ENCODE data around the gene CHST11.

The CHST11 gene

DNA sequence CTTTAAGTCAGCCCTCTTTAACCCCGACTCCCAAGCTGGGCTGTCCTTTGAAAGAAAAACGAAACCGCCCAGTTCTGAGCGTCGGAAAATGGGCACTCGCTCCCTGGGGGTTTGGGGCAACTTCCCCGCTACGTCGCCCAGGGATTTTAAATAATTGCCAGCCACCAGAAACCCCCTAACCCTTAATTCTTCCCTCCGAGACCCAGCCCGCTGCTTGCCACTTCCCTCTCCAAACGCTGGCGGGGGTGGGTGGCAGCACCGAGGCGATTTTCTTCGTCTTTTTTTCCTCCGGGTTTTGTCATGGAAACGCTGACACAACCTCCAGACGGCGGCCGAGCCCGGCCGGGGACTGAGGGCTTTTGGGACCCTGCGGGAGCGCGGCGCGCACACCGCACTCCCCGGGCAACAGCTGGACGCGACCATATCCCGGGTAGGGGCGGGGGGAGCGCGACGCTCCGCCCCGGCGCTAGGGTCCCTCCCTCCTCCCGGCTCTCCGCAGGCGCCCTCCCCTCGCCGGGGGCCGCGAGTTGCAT lies at the start of gene CHST11:
TSS of gene CHST11 (plus strand) at position 532 of the 533 bp plus-strand sequence.
- DNase-seq = peak; percentile 97
- in situ Hi-C loops (cut with MboI; ENCODE audit: low pct_unique_long_range_greater_than_20kb, low sequenced_read_pairs) = no loop called here

DNA sequence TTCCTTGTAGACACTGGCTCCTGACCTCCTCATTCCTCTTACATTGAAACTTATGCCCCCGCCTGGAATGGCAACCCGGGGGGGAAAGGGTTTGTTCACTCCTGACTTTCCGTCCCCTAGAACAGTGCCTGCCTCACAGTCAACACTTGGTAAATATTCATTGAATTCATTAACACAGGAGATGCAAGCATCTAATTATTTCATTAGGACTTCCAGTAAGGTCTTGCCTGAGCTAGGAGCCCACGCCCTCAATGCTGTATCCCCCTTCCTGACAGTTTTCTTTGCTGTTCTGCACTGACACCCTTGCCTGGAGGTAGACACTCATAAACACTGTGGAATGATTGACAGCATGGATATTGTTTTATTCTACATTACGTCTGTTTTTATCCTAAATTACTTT lies 49.3 kb upstream of the CHST11 start:
- in situ Hi-C loops (cut with MboI; ENCODE audit: low pct_unique_long_range_greater_than_20kb, low sequenced_read_pairs) = no loop called here
- no peak for DNase-seq

DNA sequence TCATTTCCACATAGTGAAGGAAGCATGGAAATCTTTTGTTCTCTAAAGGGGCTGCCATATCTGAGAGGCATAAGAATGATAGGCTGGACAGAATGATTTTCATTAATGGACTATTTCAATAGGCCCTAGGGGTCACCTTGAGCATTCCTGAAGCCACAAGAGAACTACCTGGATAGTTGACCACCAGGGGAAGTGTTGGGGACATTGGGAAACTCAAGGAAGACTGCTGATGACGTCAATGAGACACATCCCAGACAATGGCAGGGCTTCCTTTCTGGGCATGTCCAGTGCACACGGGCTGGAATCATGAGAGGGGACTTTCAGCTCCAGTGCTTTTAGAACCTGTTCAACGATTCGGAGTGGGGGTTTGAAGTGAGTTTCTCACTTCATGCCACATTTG lies 48.8 kb upstream of the CHST11 start:
- no peak for DNase-seq
- in situ Hi-C loops (cut with MboI; ENCODE audit: low pct_unique_long_range_greater_than_20kb, low sequenced_read_pairs) = no loop called here

DNA sequence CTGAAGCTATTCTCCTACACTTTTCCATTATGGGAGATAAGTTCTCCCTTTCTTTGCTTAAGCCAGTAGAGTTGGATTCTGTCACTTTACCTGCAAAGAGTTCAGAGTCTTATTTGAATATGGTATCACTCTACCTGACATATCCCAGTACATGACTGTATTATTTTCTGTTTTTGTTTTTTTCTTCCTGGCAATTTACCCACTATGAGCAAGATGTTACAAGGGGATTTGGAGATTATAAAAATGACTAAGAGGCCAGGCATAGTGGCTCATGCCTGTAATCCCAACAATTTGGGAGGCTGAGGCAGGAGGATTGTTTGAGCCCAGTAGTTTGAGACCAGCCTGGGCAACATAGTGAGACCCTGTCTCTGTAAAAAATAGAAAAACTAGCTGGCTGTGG lies 46.4 kb upstream of the CHST11 start:
- in situ Hi-C loops (cut with MboI; ENCODE audit: low pct_unique_long_range_greater_than_20kb, low sequenced_read_pairs) = no loop called here
- no peak for DNase-seq

DNA sequence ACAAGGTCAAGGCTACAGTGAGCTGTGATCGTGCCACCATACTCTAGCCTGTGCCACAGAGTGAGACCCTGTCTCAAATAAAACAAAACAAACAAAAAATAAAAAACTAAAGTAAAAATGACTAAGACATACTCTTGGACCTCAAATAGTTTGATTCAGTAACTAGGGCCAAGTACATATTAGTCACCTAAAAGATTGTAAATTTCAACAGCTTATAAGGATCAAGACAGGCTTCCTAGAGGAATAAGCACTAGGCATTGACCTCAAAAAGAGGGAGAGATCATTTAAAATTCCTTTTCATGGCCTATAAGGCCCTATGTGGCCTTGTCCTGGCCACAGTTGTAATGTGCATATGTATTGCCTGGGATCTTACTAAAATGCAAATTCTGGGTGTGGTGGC lies 46.0 kb upstream of the CHST11 start:
- in situ Hi-C loops (cut with MboI; ENCODE audit: low pct_unique_long_range_greater_than_20kb, low sequenced_read_pairs) = no loop called here
- no peak for DNase-seq

DNA sequence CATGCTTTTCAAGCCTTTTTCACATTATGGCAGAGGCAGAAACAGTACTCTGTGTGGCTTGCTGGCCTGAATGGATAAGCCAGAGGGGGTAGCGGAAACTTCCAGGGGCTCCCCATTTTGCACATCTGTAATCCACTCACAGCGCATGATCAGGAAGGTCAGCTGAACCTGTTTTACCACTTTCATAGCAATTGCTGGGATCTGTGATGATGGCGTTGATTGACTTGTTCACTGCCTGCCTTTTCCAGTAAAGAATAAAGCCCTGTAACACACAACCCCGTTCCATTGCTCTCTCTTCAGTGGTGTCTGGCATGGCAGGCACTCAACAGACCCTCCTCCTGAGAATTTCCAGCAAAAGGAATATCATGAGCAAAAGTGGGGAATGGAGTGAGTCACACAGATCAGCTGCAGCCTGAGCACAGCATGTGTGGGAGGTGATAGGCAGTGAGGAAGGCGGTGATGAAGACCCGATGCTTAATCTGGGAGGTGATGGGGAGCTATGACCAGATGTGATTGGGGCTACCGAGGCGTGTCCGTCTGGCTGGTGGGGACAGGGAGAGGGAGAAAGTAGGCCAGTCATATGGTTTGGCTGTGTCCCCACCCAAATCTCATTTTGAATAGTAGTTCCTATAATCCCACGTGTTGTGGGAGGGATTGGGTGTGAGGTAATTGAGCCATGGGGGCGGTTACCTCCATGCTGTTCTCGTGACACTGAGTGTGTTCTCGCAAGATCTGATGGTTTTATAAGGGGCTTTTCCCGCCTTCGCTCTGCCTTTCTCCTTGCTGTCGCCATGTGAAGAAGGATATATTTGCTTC lies 44.7 kb upstream of the CHST11 start:
- in situ Hi-C loops (cut with MboI; ENCODE audit: low pct_unique_long_range_greater_than_20kb, low sequenced_read_pairs) = no loop called here
- no peak for DNase-seq

DNA sequence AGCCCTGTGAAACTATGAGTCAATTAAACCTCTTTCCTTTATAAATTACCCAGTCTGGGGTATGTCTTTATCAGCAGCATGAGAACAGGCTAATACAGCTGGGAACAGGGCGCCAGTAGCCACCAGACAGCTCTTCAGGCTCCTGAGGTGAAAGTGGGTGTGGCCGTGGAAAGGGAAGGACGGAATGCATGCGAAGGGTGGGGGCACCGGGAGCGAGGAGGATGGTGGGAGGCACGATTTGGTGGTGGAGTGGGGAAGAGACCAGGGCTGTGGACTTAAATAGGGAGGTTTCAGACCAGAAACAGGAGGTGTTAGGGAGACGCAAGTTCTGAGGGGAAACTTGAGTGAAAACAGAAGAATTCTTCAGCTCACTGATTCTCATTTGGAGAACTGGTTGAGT lies 44.1 kb upstream of the CHST11 start:
- DNase-seq = no peak

DNA sequence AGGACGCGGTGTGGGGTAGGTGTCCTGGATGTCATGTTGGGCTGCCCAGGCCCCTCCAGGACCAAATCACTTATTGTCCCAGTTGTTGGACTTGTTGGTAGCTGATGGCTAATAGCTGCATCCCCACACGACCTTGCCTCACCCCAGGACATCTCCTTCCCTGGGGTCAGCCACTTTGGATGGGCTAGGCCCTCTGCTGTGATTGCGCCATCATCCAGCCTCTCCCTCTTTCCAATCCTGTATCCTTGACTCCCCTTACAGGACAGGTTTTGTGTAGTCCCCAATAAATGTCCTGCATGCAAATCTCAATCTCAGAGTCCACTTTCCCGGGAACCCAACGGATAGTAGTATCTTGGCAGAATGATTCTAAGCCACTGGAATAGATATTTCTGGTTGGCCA lies 43.4 kb upstream of the CHST11 start:
- in situ Hi-C loops (cut with MboI; ENCODE audit: low pct_unique_long_range_greater_than_20kb, low sequenced_read_pairs) = no loop called here

More for the DNA sequence above, 44.1 kb upstream of the CHST11 start:
- in situ Hi-C loops (cut with MboI; ENCODE audit: low pct_unique_long_range_greater_than_20kb, low sequenced_read_pairs) = no loop called here

DNA sequence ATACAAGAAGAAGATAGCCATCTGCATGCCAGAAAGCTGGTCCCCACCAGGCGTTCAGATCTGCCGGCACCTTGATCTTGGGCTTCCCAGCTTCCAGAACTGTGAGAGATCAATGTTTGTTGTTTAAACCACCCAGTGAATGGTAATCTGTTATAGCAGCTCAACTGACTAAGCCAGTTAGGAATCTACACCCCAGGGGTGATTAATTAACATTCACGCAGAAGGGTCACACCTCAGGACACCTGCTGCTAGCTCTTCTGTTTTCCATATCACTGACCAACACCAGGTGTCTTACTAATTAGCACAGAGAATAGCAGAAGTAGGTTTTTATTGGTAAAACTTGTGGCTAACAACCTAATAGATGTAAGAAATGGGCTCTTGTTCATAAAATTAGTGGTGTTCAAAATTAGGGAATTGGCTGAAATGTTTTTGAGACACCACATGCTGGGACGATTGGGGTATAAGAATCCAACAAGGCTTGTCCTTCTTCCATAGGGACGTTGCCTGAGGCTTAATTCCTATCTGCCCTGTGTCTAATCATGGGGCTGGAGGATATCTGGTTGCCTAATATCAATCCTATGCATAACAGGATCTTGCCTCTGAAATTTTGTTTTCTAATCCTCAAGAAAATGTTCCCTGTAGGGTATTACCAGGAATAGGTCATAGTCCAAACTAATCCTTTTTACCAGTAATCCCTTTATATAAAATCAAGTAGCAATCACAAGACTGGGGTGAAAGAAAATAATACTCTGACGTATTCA lies 42.0 kb upstream of the CHST11 start:
- no peak for DNase-seq
- in situ Hi-C loops (cut with MboI; ENCODE audit: low pct_unique_long_range_greater_than_20kb, low sequenced_read_pairs) = no loop called here

More for the DNA sequence above, 43.4 kb upstream of the CHST11 start:
- DNase-seq = no peak

DNA sequence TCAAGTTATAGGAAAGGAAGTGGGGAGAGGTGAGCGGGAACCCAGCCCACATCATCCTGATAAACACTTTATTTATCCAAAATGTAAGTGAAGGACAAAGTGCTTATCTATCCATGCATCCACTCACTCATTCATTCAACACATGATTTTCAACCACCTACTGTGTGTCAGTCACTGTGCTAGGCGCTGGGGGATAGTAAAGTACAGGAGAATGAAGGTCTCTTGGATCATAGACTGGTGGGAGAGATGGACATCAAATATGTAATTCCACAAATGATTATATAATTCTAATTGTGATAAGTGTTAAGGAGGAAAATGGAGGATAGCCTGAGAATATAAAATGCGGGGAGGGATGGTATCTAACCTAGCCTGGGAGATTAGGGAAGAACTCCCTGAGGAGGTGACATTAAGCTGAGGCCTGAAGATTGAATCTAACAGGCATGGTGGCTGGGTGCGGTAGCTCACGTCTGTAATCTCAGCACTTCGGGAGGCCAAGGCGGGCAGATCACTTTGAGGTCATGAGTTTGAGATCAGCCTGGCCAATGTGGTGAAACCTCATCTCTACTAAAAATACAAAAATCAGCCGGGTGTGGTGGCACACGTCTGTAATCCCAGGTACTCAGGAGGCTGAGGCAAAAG lies 41.3 kb upstream of the CHST11 start:
- no peak for DNase-seq

DNA sequence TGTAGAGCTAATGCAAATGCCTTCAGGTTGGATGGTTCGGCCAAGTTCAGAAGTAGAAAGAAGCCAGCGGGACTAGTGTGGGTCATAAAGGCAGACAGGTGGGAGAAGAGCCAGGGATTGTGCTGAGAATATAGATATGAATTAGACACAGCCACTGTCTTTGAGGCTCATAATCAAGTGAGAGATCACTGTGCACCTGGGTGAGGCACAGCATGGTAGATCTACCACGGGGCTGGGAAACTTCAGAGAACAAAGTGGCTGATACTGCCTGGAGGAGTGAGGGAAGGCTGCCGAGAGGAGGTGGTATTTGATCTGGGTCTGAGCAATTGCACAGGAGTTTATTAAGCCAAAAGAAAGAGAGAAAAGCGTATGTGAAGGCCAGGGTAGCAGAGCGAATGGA lies 40.6 kb upstream of the CHST11 start:
- in situ Hi-C loops (cut with MboI; ENCODE audit: low pct_unique_long_range_greater_than_20kb, low sequenced_read_pairs) = no loop called here
- no peak for DNase-seq

More for the DNA sequence above, 41.3 kb upstream of the CHST11 start:
- in situ Hi-C loops (cut with MboI; ENCODE audit: low pct_unique_long_range_greater_than_20kb, low sequenced_read_pairs) = no loop called here

DNA sequence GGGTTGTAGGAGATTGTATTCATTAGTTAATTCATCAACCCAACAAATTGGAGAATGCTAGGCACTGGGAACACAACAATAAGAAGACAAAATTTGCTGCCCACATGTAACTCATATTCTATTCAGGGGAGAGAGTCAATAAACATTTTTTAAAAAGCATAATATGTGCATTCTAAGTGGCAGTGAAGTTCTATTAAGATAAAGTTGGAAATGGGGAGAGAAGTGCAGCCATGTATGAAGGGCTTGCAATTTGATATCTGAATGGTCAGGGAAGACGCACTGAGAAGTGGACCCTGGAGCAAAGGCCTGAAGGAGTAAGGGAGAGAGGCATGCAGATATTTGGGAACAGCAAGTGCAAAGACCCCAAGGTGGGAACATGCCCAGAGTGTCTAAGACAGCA lies 40.2 kb upstream of the CHST11 start:
- no peak for DNase-seq
- in situ Hi-C loops (cut with MboI; ENCODE audit: low pct_unique_long_range_greater_than_20kb, low sequenced_read_pairs) = no loop called here

DNA sequence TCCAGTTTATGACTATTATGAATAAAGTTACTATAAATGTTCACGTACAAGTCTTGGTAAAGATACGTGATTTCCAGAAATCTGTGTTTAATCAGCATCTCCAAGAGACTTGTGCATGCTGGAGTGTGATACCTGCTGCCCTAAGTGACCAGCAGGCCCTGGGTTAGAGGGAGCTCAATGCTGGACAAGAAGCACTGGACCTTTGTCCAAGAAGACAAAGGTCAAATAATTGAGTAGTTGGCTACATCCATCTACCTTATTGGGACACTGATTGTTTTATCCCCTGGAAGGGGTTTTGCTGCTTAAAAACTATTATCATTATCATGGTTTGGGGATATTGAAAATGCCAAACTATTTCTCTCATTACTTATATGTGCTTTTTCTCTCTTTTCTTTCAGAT lies 37.0 kb upstream of the CHST11 start:
- in situ Hi-C loops (cut with MboI; ENCODE audit: low pct_unique_long_range_greater_than_20kb, low sequenced_read_pairs) = no loop called here
- no peak for DNase-seq

DNA sequence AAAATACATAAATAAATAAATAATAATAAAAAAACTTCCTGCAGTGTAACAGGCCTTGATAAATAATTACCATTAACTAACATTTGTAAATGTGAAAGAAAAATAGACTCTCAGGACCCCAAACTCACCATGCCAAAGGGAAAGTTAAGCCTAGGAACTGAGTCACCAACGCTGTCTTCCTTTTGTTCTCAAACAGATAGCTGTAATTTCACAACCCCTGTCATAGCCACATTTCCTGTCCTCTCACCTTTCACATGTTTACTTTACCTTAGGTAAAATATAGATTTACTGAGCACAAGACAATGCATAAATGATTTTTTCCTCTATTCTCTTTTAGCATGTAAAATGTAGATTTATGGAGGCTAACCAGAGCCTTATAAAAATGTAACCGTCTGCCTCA lies 35.9 kb upstream of the CHST11 start:
- in situ Hi-C loops (cut with MboI; ENCODE audit: low pct_unique_long_range_greater_than_20kb, low sequenced_read_pairs) = no loop called here

DNA sequence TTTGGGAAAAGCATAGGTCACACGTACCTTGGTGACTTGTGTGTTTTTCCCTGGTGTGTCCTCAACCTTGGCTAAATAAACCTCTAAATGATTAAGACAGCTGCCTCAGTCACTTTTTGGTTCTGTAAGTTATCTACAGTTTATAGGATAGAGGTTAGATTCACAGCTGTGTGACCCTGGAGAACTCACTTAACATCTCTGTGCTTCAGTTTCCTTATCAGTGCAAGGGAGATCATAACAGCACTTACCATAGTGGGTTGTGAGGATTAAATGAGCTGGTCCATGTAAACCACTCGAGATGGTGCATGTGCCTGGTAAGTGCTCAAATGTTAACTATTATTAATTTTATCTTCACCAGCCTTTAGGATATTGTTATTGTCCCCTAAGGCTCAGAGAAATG lies 35.4 kb upstream of the CHST11 start:
- no peak for DNase-seq
- in situ Hi-C loops (cut with MboI; ENCODE audit: low pct_unique_long_range_greater_than_20kb, low sequenced_read_pairs) = no loop called here

More for the DNA sequence above, 35.9 kb upstream of the CHST11 start:
- no peak for DNase-seq

DNA sequence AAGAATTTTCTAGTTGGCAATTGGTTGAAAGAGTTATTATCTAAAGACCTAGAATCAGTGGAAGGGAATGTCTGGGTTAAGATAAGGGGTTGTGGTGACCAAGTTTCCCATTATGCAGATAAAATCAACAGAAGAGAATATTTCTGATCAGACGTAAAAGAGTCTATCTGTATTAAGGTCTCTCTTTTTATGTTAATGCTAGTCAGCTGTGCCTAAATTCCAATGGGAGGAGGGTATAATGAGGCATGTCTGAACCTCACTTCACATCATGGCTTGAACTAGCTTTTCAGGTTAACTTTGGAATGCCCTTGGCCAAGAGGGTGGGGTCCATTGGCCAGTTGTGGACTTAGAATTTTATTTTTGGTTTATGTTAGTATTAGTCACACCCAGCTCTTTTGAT lies 34.3 kb upstream of the CHST11 start:
- in situ Hi-C loops (cut with MboI; ENCODE audit: low pct_unique_long_range_greater_than_20kb, low sequenced_read_pairs) = no loop called here

DNA sequence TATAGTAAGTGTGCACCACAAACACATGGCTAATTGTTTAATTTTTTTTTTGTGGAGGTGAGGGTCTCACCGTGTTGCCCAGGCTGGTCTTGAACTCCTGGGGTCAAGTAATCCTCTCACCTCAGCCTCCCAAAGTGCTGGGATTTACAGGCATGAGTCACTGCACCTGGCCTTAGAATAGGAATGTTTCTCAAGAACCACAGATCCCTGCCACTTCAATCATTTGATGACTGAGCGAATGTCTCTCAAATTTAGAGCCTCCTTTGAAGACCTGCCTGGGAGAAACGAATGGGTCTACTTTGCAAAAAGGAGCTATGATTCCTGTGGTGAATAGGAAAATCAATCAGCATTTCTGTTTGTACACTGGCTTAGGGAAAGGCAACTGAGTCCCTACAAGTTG lies 33.5 kb upstream of the CHST11 start:
- in situ Hi-C loops (cut with MboI; ENCODE audit: low pct_unique_long_range_greater_than_20kb, low sequenced_read_pairs) = no loop called here

More for the DNA sequence above, 34.3 kb upstream of the CHST11 start:
- DNase-seq = no peak

DNA sequence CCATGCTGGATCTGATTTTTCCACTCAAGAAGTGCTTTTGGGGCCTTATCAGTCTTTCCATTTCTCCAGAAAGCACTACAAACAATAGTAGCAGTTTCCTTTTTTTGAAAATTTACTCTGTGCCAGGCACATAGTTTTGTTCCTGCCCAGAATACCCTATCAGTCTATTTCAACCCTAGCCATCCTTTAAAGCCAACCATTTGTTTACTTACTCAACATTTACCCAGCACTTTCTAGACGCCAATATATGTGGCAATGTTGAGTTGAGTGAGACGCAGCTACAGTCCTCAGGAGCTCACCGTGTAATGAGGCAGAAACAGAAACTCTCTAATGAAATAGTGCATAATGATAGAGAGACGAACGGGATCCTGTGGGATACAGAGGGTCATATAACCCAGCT lies 32.9 kb upstream of the CHST11 start:
- in situ Hi-C loops (cut with MboI; ENCODE audit: low pct_unique_long_range_greater_than_20kb, low sequenced_read_pairs) = no loop called here

More for the DNA sequence above, 33.5 kb upstream of the CHST11 start:
- DNase-seq = no peak

DNA sequence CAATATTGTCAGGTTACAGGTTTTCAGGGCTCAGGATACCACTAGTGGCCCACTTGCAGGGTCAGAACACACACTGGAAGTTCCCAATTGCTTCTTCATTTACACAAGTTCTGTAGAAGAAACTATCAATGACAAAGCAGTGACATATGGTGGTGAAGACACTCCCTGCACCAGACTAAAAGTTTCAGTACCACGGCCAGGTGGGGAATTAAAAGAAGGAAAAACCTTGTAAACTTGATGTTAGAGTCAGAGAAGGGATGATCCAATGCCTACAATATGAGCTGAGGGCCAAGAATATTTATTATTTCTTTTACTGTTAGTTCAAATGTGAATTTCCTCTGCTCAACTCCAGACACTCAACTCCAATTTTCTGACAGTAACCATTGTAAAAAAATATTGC lies 31.8 kb upstream of the CHST11 start:
- in situ Hi-C loops (cut with MboI; ENCODE audit: low pct_unique_long_range_greater_than_20kb, low sequenced_read_pairs) = no loop called here
- no peak for DNase-seq

More for the DNA sequence above, 32.9 kb upstream of the CHST11 start:
- no peak for DNase-seq

DNA sequence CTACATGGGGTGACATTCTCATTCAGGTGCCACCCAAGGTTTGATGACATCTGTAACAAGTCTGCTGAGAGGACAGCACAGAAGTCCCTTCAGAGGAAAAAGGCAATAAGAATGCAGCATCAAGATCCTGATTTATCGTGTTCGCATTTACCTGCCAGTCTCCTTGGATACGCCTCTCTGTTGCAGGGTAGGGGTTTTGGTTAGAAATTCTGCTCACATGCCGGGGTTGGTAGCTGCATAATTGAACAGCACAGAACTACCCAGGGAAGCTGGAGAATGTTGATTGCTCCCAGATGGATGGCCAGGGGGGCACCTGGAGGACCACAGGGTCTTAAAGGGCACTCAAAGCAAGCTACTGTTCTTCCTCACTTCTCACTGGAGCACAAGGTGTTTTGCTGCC lies 31.1 kb upstream of the CHST11 start:
- in situ Hi-C loops (cut with MboI; ENCODE audit: low pct_unique_long_range_greater_than_20kb, low sequenced_read_pairs) = no loop called here
- no peak for DNase-seq
